ENCODE measurements around the gene SMIM33.
A peak's percentile ranks its signal among the peaks of the same experiment; 100 is the strongest.
"Not testable (repeated sequence)": the region's sequence is repeated elsewhere in the genome, so short reads cannot be mapped to it uniquely, and the experiment has no call there.

The SMIM33 gene

DNA sequence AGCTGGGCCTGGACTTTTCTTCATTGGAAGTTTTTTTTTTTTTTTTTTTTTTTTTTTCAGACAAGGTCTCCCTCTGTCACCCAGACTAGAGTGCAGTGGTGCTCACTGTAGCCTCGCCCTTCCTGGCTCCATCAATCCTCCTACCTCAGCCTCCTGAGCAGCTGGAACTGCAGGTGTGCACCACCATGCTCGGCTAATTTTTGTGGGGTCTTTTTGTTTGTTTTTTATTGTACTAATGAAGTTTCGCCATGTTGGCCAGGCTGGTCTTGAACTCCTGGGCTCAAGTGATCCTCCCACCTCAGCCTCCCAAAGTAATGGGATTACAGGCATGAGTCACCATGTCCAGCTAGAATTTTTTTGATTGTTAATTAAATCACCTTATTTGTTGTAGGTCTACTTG, 35.1 kb upstream of the SMIM33 start:
- TF ChIP-seq, protein P1, sequence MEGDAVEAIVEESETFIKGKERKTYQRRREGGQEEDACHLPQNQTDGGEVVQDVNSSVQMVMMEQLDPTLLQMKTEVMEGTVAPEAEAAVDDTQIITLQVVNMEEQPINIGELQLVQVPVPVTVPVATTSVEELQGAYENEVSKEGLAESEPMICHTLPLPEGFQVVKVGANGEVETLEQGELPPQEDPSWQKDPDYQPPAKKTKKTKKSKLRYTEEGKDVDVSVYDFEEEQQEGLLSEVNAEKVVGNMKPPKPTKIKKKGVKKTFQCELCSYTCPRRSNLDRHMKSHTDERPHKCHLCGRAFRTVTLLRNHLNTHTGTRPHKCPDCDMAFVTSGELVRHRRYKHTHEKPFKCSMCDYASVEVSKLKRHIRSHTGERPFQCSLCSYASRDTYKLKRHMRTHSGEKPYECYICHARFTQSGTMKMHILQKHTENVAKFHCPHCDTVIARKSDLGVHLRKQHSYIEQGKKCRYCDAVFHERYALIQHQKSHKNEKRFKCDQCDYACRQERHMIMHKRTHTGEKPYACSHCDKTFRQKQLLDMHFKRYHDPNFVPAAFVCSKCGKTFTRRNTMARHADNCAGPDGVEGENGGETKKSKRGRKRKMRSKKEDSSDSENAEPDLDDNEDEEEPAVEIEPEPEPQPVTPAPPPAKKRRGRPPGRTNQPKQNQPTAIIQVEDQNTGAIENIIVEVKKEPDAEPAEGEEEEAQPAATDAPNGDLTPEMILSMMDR (conservative IDR thresholded peaks at IDR 0.05; ENCODE audit: low read length) = no peak
- no peak for TF ChIP-seq EZH2phosphoT487 (IDR thresholded peaks at IDR 0.05; ENCODE audit: borderline replicate concordance)
- no peaks in the 10 kb centered on the region for H3K79me2 ChIP-seq (ENCODE audit: insufficient read depth, low read length)
- H3K9me2 ChIP-seq (replicated peaks; ENCODE audit: low read depth, low read length) = no peaks in the 10 kb centered on the region
- no peaks in the 10 kb centered on the region for H3F3A ChIP-seq (ENCODE audit: low read depth)
- no peaks in the 10 kb centered on the region for H3K9me3 ChIP-seq (ENCODE audit: insufficient read depth, low read depth, low read length)
- H2AFZ ChIP-seq (ENCODE audit: low read length) = no peak overlapping the region
- H4K20me1 ChIP-seq (ENCODE audit: insufficient read depth, low read length, poor library complexity, severe bottlenecking) = no peaks in the 10 kb centered on the region
- no peaks in the 10 kb centered on the region for H3K36me3 ChIP-seq (ENCODE audit: insufficient read depth, low read length)
- H3K4me3 ChIP-seq (ENCODE audit: low read length, poor library complexity, severe bottlenecking) = no peak overlapping the region
- H3K4me2 ChIP-seq (ENCODE audit: low read depth, low read length, poor library complexity, severe bottlenecking) = no peak overlapping the region
- no peak overlapping the region for H3K9ac ChIP-seq (ENCODE audit: low read depth, low read length, poor library complexity, severe bottlenecking)
- H3K27me3 ChIP-seq (ENCODE audit: insufficient read depth, low read length, poor library complexity, severe bottlenecking) = no peaks in the 10 kb centered on the region
- H3K4me1 ChIP-seq (ENCODE audit: insufficient read depth, low read length, poor library complexity, severe bottlenecking) = peaks cover 28% of the 10 kb centered on the region

DNA sequence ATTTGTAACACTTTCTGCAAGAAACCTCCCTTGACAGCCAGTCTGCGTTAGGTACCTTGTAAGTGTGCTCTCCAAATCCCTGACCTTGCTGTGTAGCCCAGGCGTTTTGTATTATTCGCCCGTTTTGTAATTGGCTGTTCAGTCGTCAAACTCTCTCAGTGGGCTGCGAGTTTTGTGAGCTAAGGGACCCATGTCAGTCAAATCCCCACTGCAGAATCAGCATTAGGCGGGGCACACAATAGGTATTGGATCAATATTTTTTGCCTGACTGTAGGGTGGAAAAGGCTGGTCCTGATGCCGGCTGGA, 32.1 kb upstream of the SMIM33 start:
- H3K9ac ChIP-seq (ENCODE audit: low read depth, low read length, poor library complexity, severe bottlenecking) = peak overlapping the region; percentile 87
- no peak for TF ChIP-seq EZH2phosphoT487 (IDR thresholded peaks at IDR 0.05; ENCODE audit: borderline replicate concordance)
- TF ChIP-seq, protein P1 (conservative IDR thresholded peaks at IDR 0.05; ENCODE audit: low read length) = no peak

DNA sequence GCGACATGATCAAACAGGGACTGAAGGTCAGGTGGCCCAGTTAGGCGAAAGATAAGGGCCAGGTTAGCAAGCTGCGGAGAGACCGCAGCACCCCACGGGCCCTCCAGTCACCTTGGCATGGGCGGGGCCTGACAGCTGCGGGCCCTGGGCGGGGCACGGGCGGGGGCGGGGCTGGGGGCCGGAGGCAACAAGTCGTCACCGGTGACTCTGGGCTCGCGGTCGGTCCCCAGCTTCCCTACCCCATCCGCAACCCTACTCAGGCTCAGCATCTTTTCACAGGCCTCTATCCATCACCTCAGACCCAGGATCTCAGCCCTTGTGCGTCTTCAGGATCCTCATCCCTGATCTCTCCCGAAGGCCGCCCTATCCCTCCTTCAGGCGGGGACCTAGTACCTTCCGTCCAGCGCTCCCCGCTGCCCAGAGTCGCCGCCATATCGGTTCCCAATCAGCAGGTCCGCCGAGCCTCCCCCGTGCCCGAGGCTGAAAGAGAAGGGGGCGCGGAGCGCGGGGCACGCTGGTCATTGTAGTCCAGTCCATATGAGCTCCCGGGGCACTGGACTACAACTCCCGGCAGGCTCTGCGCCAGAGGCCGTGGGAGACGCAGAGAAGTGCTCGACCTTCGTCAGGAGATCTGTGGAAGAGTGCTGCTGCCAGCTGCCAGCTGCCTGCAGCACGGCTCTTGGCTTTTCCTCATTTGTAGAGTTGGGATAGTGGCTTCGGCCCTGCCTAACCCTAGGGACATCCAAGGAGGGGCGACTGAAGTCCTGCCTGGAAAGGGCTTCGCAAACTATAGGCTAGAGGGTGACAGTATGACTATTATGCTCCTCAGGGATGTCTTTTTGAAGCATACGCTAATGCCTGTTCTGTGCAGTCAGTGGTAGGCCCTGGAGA, 31.5 kb upstream of the SMIM33 start, which contains the start of gene DNAJC18:
TSS of gene DNAJC18 (minus strand) at position 513 of the 891 bp plus-strand sequence. CDS start at position 433, 80 bp downstream.
- Histone ChIP-seq H3K4me1 (ENCODE audit: insufficient read depth, low read length, poor library complexity, severe bottlenecking) (peaks cover 43% of the 10 kb centered on the region), H3K4me2 (ENCODE audit: low read depth, low read length, poor library complexity, severe bottlenecking) (peak within 1 kb of the TSS; percentile 96), H3K9me2 (replicated peaks; ENCODE audit: low read depth, low read length) (no peaks in the 10 kb centered on the region), H3K9me3 (ENCODE audit: insufficient read depth, low read depth, low read length) (no peaks in the 10 kb centered on the region), H4K20me1 (ENCODE audit: insufficient read depth, low read length, poor library complexity, severe bottlenecking) (no peaks in the 10 kb centered on the region), H3K79me2 (ENCODE audit: insufficient read depth, low read length) (no peaks in the 10 kb centered on the region), H3F3A (ENCODE audit: low read depth) (no peaks in the 10 kb centered on the region), H3K4me3 (ENCODE audit: low read length, poor library complexity, severe bottlenecking) (peak within 1 kb of the TSS; percentile 93), H3K27me3 (ENCODE audit: insufficient read depth, low read length, poor library complexity, severe bottlenecking) (no peaks in the 10 kb centered on the region), H2AFZ (ENCODE audit: low read length) (peak within 1 kb of the TSS; percentile 97), H3K36me3 (ENCODE audit: insufficient read depth, low read length) (no peaks in the 10 kb centered on the region), H3K9ac (ENCODE audit: low read depth, low read length, poor library complexity, severe bottlenecking) (peak within 1 kb of the TSS; percentile 87)
- no peak for TF ChIP-seq EZH2phosphoT487 (IDR thresholded peaks at IDR 0.05; ENCODE audit: borderline replicate concordance)
- TF ChIP-seq, protein P1 (conservative IDR thresholded peaks at IDR 0.05; ENCODE audit: low read length) = no peak

More for the DNA sequence above, 32.1 kb upstream of the SMIM33 start:
- Histone ChIP-seq H3K27me3 (ENCODE audit: insufficient read depth, low read length, poor library complexity, severe bottlenecking) (no peaks in the 10 kb centered on the region), H4K20me1 (ENCODE audit: insufficient read depth, low read length, poor library complexity, severe bottlenecking) (no peaks in the 10 kb centered on the region), H3F3A (ENCODE audit: low read depth) (no peaks in the 10 kb centered on the region), H3K9me2 (replicated peaks; ENCODE audit: low read depth, low read length) (no peaks in the 10 kb centered on the region), H3K4me3 (ENCODE audit: low read length, poor library complexity, severe bottlenecking) (peak overlapping the region; percentile 93), H3K79me2 (ENCODE audit: insufficient read depth, low read length) (no peaks in the 10 kb centered on the region), H3K9me3 (ENCODE audit: insufficient read depth, low read depth, low read length) (no peaks in the 10 kb centered on the region), H3K4me1 (ENCODE audit: insufficient read depth, low read length, poor library complexity, severe bottlenecking) (peaks cover 37% of the 10 kb centered on the region), H3K36me3 (ENCODE audit: insufficient read depth, low read length) (no peaks in the 10 kb centered on the region), H2AFZ (ENCODE audit: low read length) (peak overlapping the region; percentile 97; the same call in 1 of the 2 replicates), H3K4me2 (ENCODE audit: low read depth, low read length, poor library complexity, severe bottlenecking) (peak overlapping the region; percentile 96)

DNA sequence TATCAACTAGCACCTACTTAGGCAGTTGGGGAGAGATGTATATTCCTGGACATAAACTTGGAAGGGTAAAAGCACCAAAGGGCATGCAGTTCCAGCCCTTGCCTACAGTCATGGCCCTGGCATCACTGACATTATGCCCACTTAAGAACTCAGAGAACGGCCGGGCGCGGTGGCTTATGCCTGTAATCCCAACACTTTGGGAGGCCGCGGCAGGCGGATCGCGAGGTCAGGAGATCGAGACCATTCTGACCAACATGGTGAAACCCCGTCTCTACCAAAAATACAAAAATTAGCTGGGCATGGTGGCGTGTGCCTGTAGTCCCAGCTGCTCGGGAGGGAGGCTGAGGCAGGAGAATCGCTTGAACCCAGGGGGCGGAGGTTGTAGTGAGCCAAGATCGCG, 30.4 kb upstream of the SMIM33 start:
- not testable (repeated sequence) for H3K9ac ChIP-seq (ENCODE audit: low read depth, low read length, poor library complexity, severe bottlenecking); H3K4me3 ChIP-seq (ENCODE audit: low read length, poor library complexity, severe bottlenecking); H3K27me3 ChIP-seq (ENCODE audit: insufficient read depth, low read length, poor library complexity, severe bottlenecking); H3K4me2 ChIP-seq (ENCODE audit: low read depth, low read length, poor library complexity, severe bottlenecking); H4K20me1 ChIP-seq (ENCODE audit: insufficient read depth, low read length, poor library complexity, severe bottlenecking); H3F3A ChIP-seq (ENCODE audit: low read depth); H3K36me3 ChIP-seq (ENCODE audit: insufficient read depth, low read length); H3K9me2 ChIP-seq (replicated peaks; ENCODE audit: low read depth, low read length); H2AFZ ChIP-seq (ENCODE audit: low read length); H3K9me3 ChIP-seq (ENCODE audit: insufficient read depth, low read depth, low read length); H3K79me2 ChIP-seq (ENCODE audit: insufficient read depth, low read length)
- peaks cover 45% of the 10 kb centered on the region for H3K4me1 ChIP-seq (ENCODE audit: insufficient read depth, low read length, poor library complexity, severe bottlenecking)

All from Loucy (cell line).